ENCODE results near the gene PON2. TPM values are rescaled to one million over a fixed set of nuclear protein-coding genes. Genes with fewer than 3 reads are reported as not detected.

PON2 gene
- total and polyA plus RNA-seq, 2 of the 8 experiments (the other 6 are each of a cell fraction or from before 2014, with no cell fraction given) = 20.6 to 31.0 TPM

- H2BK120ac ChIP-seq (replicated peaks; ENCODE audit: low read depth, low read length) = no peak overlapping the region
- H3K27ac ChIP-seq (ENCODE audit: low read depth, low read length) = no peak overlapping the region
- ChIA-PET POLR2A (ENCODE audit: partially characterized antibody) (interaction anchor here (0.7 to 1.1 kb wide), 2 partner anchors 13 to 14 kb away, joined by 3 to 4 read pairs; no protein-coding TSS in a partner anchor), CTCF (ENCODE audit: partially characterized antibody) (interaction anchor here (0.6 to 0.9 kb wide), 2 partner anchors 11 to 90 kb away, joined by 3 read pairs; no protein-coding TSS in a partner anchor)
- no peak overlapping the region for H3K18ac ChIP-seq (ENCODE audit: extremely low read depth, low read length)
- no peak overlapping the region for H2BK20ac ChIP-seq (ENCODE audit: low read length)
- H3K14ac ChIP-seq (ENCODE audit: insufficient read length) = no peak overlapping the region
- no peaks in the 10 kb centered on the region for H3K9me3 ChIP-seq (ENCODE audit: insufficient read depth in 2 of 2, low read depth in 1 of 2, low read length in 1 of 2)
- DNase-seq (ENCODE audit: low read depth in 1 of 2, low spot score in 2 of 2) = no peak
- H3K4ac ChIP-seq (replicated peaks; ENCODE audit: insufficient read length, low read depth, low read length) = no peak overlapping the region
- WGBS, 2 experiments (ENCODE audit: extremely low coverage in 1 of 2, insufficient coverage in 1 of 2, insufficient read length in 1 of 2, insufficient replicate concordance in 2 of 2, low coverage in 1 of 2, low lambda C conversion rate in 2 of 2, missing lambda C conversion rate in 1 of 2) = 100% methylated on average over 2 of the region's 2 CpGs; no CpG with 5 or more reads in 1 of the 2 experiments
- H3K36me3 ChIP-seq (ENCODE audit: control insufficient read depth in 2 of 4, insufficient read depth in 4 of 4, low read length in 3 of 4) = peaks cover 0 to 4% (median 0%) of the 10 kb centered on the region in 4 experiments; a peak in 1 of 8 replicates
- no peak overlapping the region for H3K4me3 ChIP-seq (ENCODE audit: extremely low read depth in 1 of 4, insufficient read depth in 2 of 4, low read depth in 3 of 4, low read length in 4 of 4)
- no peak overlapping the region for H4K8ac ChIP-seq (ENCODE audit: extremely low read depth, insufficient read depth, low read length)
- no peak overlapping the region for H2AK5ac ChIP-seq (ENCODE audit: low read depth, low read length)
- H3K9ac ChIP-seq (replicated peaks in 1 of 4; ENCODE audit: extremely low read depth in 1 of 4, low read depth in 3 of 4, low read length in 3 of 4) = no peak overlapping the region
- no peak overlapping the region for H2AFZ ChIP-seq (ENCODE audit: low read length)
- no peaks in the 10 kb centered on the region for H4K20me1 ChIP-seq (replicated peaks in 1 of 2; ENCODE audit: control insufficient read depth in 1 of 2, insufficient read depth in 2 of 2, low read length in 2 of 2)
- no peak overlapping the region for H4K91ac ChIP-seq (replicated peaks; ENCODE audit: insufficient read length, low read length)
- no peak overlapping the region for H2BK15ac ChIP-seq (ENCODE audit: low read length)
- no peaks in the 10 kb centered on the region for H3K23me2 ChIP-seq (ENCODE audit: low read depth, low read length)
- H3K4me2 ChIP-seq (ENCODE audit: insufficient read depth in 1 of 2, low read depth in 2 of 2, low read length in 2 of 2) = no peak overlapping the region
- H2BK5ac ChIP-seq (ENCODE audit: low read depth, low read length) = no peak overlapping the region
- no peaks in the 10 kb centered on the region for H3K27me3 ChIP-seq (replicated peaks in 1 of 4; ENCODE audit: control insufficient read depth in 3 of 4, extremely low read depth in 1 of 4, insufficient read depth in 3 of 4, low read length in 3 of 4)
- H3K79me1 ChIP-seq (ENCODE audit: low read depth, low read length) = no peaks in the 10 kb centered on the region; the same call in 1 of the 2 replicates
- no peak overlapping the region for H3K56ac ChIP-seq (replicated peaks; ENCODE audit: insufficient read length, low read depth, low read length)
- peaks cover 0 to 3% (median 0%) of the 10 kb centered on the region in 4 experiments; a peak in 2 of 7 replicates for H3K4me1 ChIP-seq (replicated peaks in 1 of 4; ENCODE audit: control insufficient read depth in 3 of 4, insufficient read depth in 4 of 4, low read length in 3 of 4)
- H4K5ac ChIP-seq (ENCODE audit: insufficient read length, low read depth, low read length) = no peak overlapping the region
- H3K79me2 ChIP-seq (ENCODE audit: control insufficient read depth in 1 of 2, insufficient read depth in 2 of 2, low read length in 2 of 2) = peaks cover 0 to 6% of the 10 kb centered on the region in 2 experiments; a peak in 1 of 4 replicates
- H2BK12ac ChIP-seq (ENCODE audit: low read depth, low read length) = no peak overlapping the region
- FAIRE-seq = no peak
- H3K23ac ChIP-seq (ENCODE audit: insufficient read length) = no peak overlapping the region
- TF ChIP-seq EP300 (IDR thresholded peaks at IDR 0.05; ENCODE audit: borderline replicate concordance in 1 of 2, low read depth in 2 of 2, low read length in 2 of 2) (no peak), JUND (IDR thresholded peaks at IDR 0.05; ENCODE audit: low read length) (no peak), CBX5 (IDR thresholded peaks at IDR 0.05; ENCODE audit: low read depth, low read length) (no peak), CHD2 (IDR thresholded peaks at IDR 0.05; ENCODE audit: low read length) (no peak), BACH1 (IDR thresholded peaks at IDR 0.05; ENCODE audit: low read length) (no peak), HDAC2 (IDR thresholded peaks at IDR 0.05; ENCODE audit: borderline replicate concordance in 1 of 2, low read depth in 2 of 2, low read length in 2 of 2) (no peak), MAFK (IDR thresholded peaks at IDR 0.05; ENCODE audit: low read depth, low read length) (no peak), TAF7 (optimal IDR thresholded peaks at IDR 0.05; ENCODE audit: borderline replicate concordance, low read depth, low read length) (no peak), NANOG (IDR thresholded peaks at IDR 0.05; ENCODE audit: insufficient read depth, low read depth, low read length, poor library complexity, severe bottlenecking) (no peak), CREB1 (IDR thresholded peaks at IDR 0.05) (no peak), KDM1A (IDR thresholded peaks at IDR 0.05; ENCODE audit: borderline replicate concordance, low read length) (no peak)
These were observed 13.6 kb downstream of the PON2 start for GRCh38 chr7:95421000-95421846.
